SJSA1 (cell line): ENCODE measurements around the gene PRR36. TPM values are rescaled to one million over a fixed set of nuclear protein-coding genes. Genes with fewer than 3 reads are reported as not detected.

ENCODE experiments used
- DNase-seq, 2 experiments: peaks; one replicate each; pipeline ENCODE4 v3.0.0-alpha.2; 2015 to 2020; ENCODE audit warnings: low spot score in 2 of 2, low read depth in 1 of 2
- H3K27ac ChIP-seq: fragments of 250-450 bp; sonication (Bioruptor Pico); 2 replicates; pipeline ENCODE4 v1.5.1; 2020; ENCODE audit warnings: mild to moderate bottlenecking, moderate library complexity
- H3K27me3 ChIP-seq: fragments of 250-450 bp; sonication (Bioruptor Pico); replicated peaks from 2 replicates; pipeline ENCODE4 v1.5.1; 2020; ENCODE audit warnings: mild to moderate bottlenecking, moderate library complexity
- H3K36me3 ChIP-seq: fragments of 250-450 bp; sonication (Bioruptor Pico); 2 replicates; pipeline ENCODE4 v1.5.1; 2020; ENCODE audit warnings: mild to moderate bottlenecking
- H3K4me1 ChIP-seq: fragments of 250-450 bp; sonication (Bioruptor Pico); replicated peaks from 2 replicates; pipeline ENCODE4 v1.6.1; 2021; ENCODE audit warnings: mild to moderate bottlenecking
- H3K4me3 ChIP-seq: fragments of 250-450 bp; sonication (Bioruptor Pico); 2 replicates; pipeline ENCODE4 v1.5.1; 2020; ENCODE audit warnings: mild to moderate bottlenecking
- H3K9me3 ChIP-seq: fragments of 250-450 bp; sonication (Bioruptor Pico); replicated peaks from 2 replicates; pipeline ENCODE4 v1.5.1; 2020; ENCODE audit warnings: mild to moderate bottlenecking
- total RNA-seq: library from RNA; depleted of rRNA; stranded (reverse); fragments of >200 nt; shearing (Covaris generic); gene quantifications from 2 replicates; pipeline ENCODE4 v1.2.3, GENCODE V29; 2014

PRR36 gene
- total RNA-seq, 1 experiment from 2014 or later: not detected

- H3K9me3 ChIP-seq: no peaks in the 10 kb centered on the region
- no peak for DNase-seq
- no peaks in the 10 kb centered on the region for H3K4me1 ChIP-seq
- H3K27me3 ChIP-seq: 0 out of 2 replicates have a peak, but pooled peaks cover 4% of the 10 kb centered on the region
- H3K36me3 ChIP-seq: no peaks in the 10 kb centered on the region
- no peak overlapping the region for H3K27ac ChIP-seq
- no peak overlapping the region for H3K4me3 ChIP-seq
Measured at GRCh38 chr19:7881910-7882309, 7.7 kb upstream of the PRR36 start.

GRCh38 chr19:7879836-7880235, 5.6 kb upstream of the PRR36 start:
- Histone ChIP-seq H3K27me3 (peaks cover 16% of the 10 kb centered on the region), H3K9me3 (no peaks in the 10 kb centered on the region), H3K4me3 (no peak overlapping the region), H3K27ac (no peak overlapping the region), H3K4me1 (no peaks in the 10 kb centered on the region), H3K36me3 (no peaks in the 10 kb centered on the region)
- DNase-seq: no peak

- H3K36me3 ChIP-seq: no peaks in the 10 kb centered on the region
- no peak overlapping the region for H3K27ac ChIP-seq
- no peaks in the 10 kb centered on the region for H3K9me3 ChIP-seq
- peak in 1 of 2 experiments; percentile 44 for DNase-seq
- no peaks in the 10 kb centered on the region for H3K4me1 ChIP-seq
- peaks cover 21% of the 10 kb centered on the region for H3K27me3 ChIP-seq
- H3K4me3 ChIP-seq: no peak overlapping the region
Measured at GRCh38 chr19:7879111-7879807, 5.1 kb upstream of the PRR36 start.

GRCh38 chr19:7877249-7877836, 3.2 kb upstream of the PRR36 start:
- Histone ChIP-seq H3K9me3 (no peaks in the 10 kb centered on the region), H3K27ac (no peak overlapping the region), H3K27me3 (peaks cover 38% of the 10 kb centered on the region), H3K4me3 (no peak overlapping the region), H3K4me1 (peaks cover 2% of the 10 kb centered on the region), H3K36me3 (no peaks in the 10 kb centered on the region)
- DNase-seq: no peak

GRCh38 chr19:7874897-7875273, 695 bp upstream of the PRR36 start:
- H3K36me3 ChIP-seq: no peaks in the 10 kb centered on the region
- H3K4me3 ChIP-seq: no peak overlapping the region
- DNase-seq: no peak
- H3K4me1 ChIP-seq: peaks cover 12% of the 10 kb centered on the region
- H3K27me3 ChIP-seq: peaks cover 39% of the 10 kb centered on the region
- no peaks in the 10 kb centered on the region for H3K9me3 ChIP-seq
- H3K27ac ChIP-seq: no peak overlapping the region

- Histone ChIP-seq H3K36me3 (no peaks in the 10 kb centered on the region), H3K4me1 (peaks cover 26% of the 10 kb centered on the region), H3K27ac (no peak overlapping the region), H3K27me3 (peaks cover 39% of the 10 kb centered on the region), H3K9me3 (no peaks in the 10 kb centered on the region; the same call in 1 of the 2 replicates), H3K4me3 (no peak overlapping the region)
- DNase-seq: peak in 1 of 2 experiments; percentile 42
Measured at GRCh38 chr19:7873304-7874075, 700 bp downstream of the PRR36 start.

GRCh38 chr19:7872306-7873204, 1.6 kb downstream of the PRR36 start:
- Histone ChIP-seq H3K4me1 (peaks cover 28% of the 10 kb centered on the region), H3K9me3 (no peaks in the 10 kb centered on the region; the same call in 1 of the 2 replicates), H3K27me3 (peaks cover 41% of the 10 kb centered on the region), H3K27ac (no peak overlapping the region), H3K4me3 (no peak overlapping the region), H3K36me3 (no peaks in the 10 kb centered on the region)
- peak in 1 of 2 experiments; percentile 42 for DNase-seq

- Histone ChIP-seq H3K27ac (no peak overlapping the region), H3K27me3 (peaks cover 39% of the 10 kb centered on the region), H3K4me1 (peaks cover 28% of the 10 kb centered on the region), H3K9me3 (no peaks in the 10 kb centered on the region; the same call in 1 of the 2 replicates), H3K4me3 (no peak overlapping the region), H3K36me3 (no peaks in the 10 kb centered on the region)
- peak; percentile 85 to 91 for DNase-seq
Measured at GRCh38 chr19:7871437-7872305, 2.5 kb downstream of the PRR36 start.

- Histone ChIP-seq H3K27ac (no peak overlapping the region), H3K4me3 (no peak overlapping the region), H3K9me3 (no peaks in the 10 kb centered on the region; the same call in 1 of the 2 replicates), H3K4me1 (peaks cover 28% of the 10 kb centered on the region), H3K36me3 (no peaks in the 10 kb centered on the region), H3K27me3 (peaks cover 34% of the 10 kb centered on the region)
- peak; percentile 29 to 75 for DNase-seq
Measured at GRCh38 chr19:7870571-7871436, 3.4 kb downstream of the PRR36 start.

- no peaks in the 10 kb centered on the region for H3K36me3 ChIP-seq
- H3K9me3 ChIP-seq: no peaks in the 10 kb centered on the region; the same call in 1 of the 2 replicates
- H3K4me3 ChIP-seq: peak overlapping the region; percentile 29
- peaks cover 28% of the 10 kb centered on the region for H3K4me1 ChIP-seq
- H3K27ac ChIP-seq: no peak overlapping the region
- H3K27me3 ChIP-seq: peaks cover 29% of the 10 kb centered on the region
- no peak for DNase-seq
Measured at GRCh38 chr19:7869910-7870511, 4.2 kb downstream of the PRR36 start.

- Histone ChIP-seq H3K27ac (no peak overlapping the region), H3K4me1 (peaks cover 28% of the 10 kb centered on the region), H3K27me3 (peaks cover 24% of the 10 kb centered on the region), H3K4me3 (peak overlapping the region; percentile 29), H3K36me3 (no peaks in the 10 kb centered on the region), H3K9me3 (no peaks in the 10 kb centered on the region; the same call in 1 of the 2 replicates)
- peak in 1 of 2 experiments; percentile 76 for DNase-seq
Measured at GRCh38 chr19:7869453-7869909, 4.7 kb downstream of the PRR36 start.
